ENCODE data around the gene MARCHF6.
A peak's percentile ranks its signal among the peaks of the same experiment; 100 is the strongest.
"Not testable (repeated sequence)": the region's sequence is repeated elsewhere in the genome, so short reads cannot be mapped to it uniquely, and the experiment has no call there.

The MARCHF6 gene

GRCh38 chr5:10348258-10348657 lies 5.2 kb upstream of the MARCHF6 start:
- DNase-seq, result no peak

GRCh38 chr5:10351199-10351905 lies 2.1 kb upstream of the MARCHF6 start:
- DNase-seq, result no peak

- DNase-seq, result no peak
These were observed 1.6 kb upstream of the MARCHF6 start for GRCh38 chr5:10351919-10352318.

- peak in 3 of 51 donors; percentile 51 to 82 (median 55) for DNase-seq
These were observed 860 bp upstream of the MARCHF6 start for GRCh38 chr5:10352430-10353240.

- peak in 14 of 51 donors; percentile 15 to 61 (median 34) for DNase-seq
These were observed 765 bp downstream of the MARCHF6 start for GRCh38 chr5:10354048-10354872.

- DNase-seq, result no peak
These were observed 1.8 kb downstream of the MARCHF6 start for GRCh38 chr5:10355071-10355889.

GRCh38 chr5:10358999-10359398 lies 5.5 kb downstream of the MARCHF6 start:
- DNase-seq, result no peak

GRCh38 chr5:10360686-10361085 lies 7.2 kb downstream of the MARCHF6 start:
- DNase-seq, result no peak

- DNase-seq, result no peak
These were observed 10.2 kb downstream of the MARCHF6 start for GRCh38 chr5:10363519-10364185.

GRCh38 chr5:10364186-10364689 lies 10.7 kb downstream of the MARCHF6 start:
- DNase-seq, result no peak

- DNase-seq, result no peak
These were observed 12.3 kb downstream of the MARCHF6 start for GRCh38 chr5:10365782-10366181.

- no peak for DNase-seq
These were observed 13.1 kb downstream of the MARCHF6 start for GRCh38 chr5:10366310-10367272.

GRCh38 chr5:10367579-10367978 lies 14.1 kb downstream of the MARCHF6 start:
- no peak for DNase-seq

GRCh38 chr5:10370931-10371330 lies 17.4 kb downstream of the MARCHF6 start:
- no peak for DNase-seq

GRCh38 chr5:10371369-10371768 lies 17.9 kb downstream of the MARCHF6 start:
- not testable (repeated sequence) for DNase-seq

- DNase-seq, result no peak
These were observed 19.5 kb downstream of the MARCHF6 start for GRCh38 chr5:10372726-10373709.
